Omental fat pad (tissue), 4 donors: ENCODE data around the gene RAPGEF5. TPM values are rescaled to one million over a fixed set of nuclear protein-coding genes. Genes with fewer than 3 reads are reported as not detected.

ENCODE experiments used
- ATAC-seq: fragments of 150-250 bp; one replicate; pipeline ENCODE4 v1.9.1; 2016; ENCODE audit warnings: mild to moderate bottlenecking, moderate library complexity; ENCODE audit not compliant: low FRiP score
- DNase-seq: peaks from one replicate; pipeline ENCODE4 v3.0.0-alpha.2; 2019; ENCODE audit warnings: low spot score
- total RNA-seq, 4 donors: library from RNA; depleted of rRNA; stranded (reverse); fragments of >200 nt; gene quantifications; one replicate each; pipeline ENCODE4 v1.1.0, GENCODE V29; 2016
- TF ChIP-seq, protein P1 (sequence below), 3 donors: fragments of 450-650 bp; IDR thresholded peaks; one replicate each; pipeline ENCODE4 v1.5.1; 2016 to 2017; ENCODE audit warnings: antibody characterized with exemption in 3 of 3, mild to moderate bottlenecking in 3 of 3, moderate library complexity in 2 of 3

Gene RAPGEF5
- total RNA-seq, 4 donors from 2014 or later, result 34.7 to 163 (median 73.0) TPM

DNA sequence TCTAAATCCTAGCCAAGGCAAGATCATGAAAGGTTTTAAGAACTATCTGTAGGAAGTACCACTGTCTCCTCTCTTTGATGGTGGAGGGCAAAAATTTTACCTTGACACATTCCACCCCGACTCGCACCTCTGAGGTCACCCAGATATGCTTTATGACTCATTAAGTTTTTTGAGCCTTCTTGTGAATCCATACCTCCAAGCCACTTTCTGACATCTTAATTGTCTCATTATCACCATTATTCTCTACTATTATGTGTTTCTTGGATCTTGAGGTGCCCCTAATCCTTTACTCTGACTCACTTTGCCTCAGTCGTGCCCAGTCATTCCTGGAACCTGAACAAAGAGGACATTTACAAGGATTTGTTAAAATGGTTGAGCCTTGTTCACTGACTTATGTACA is 146.6 kb downstream of the RAPGEF5 start:
- DNase-seq (no peak), ATAC-seq (no peak)
- TF ChIP-seq, protein P1, sequence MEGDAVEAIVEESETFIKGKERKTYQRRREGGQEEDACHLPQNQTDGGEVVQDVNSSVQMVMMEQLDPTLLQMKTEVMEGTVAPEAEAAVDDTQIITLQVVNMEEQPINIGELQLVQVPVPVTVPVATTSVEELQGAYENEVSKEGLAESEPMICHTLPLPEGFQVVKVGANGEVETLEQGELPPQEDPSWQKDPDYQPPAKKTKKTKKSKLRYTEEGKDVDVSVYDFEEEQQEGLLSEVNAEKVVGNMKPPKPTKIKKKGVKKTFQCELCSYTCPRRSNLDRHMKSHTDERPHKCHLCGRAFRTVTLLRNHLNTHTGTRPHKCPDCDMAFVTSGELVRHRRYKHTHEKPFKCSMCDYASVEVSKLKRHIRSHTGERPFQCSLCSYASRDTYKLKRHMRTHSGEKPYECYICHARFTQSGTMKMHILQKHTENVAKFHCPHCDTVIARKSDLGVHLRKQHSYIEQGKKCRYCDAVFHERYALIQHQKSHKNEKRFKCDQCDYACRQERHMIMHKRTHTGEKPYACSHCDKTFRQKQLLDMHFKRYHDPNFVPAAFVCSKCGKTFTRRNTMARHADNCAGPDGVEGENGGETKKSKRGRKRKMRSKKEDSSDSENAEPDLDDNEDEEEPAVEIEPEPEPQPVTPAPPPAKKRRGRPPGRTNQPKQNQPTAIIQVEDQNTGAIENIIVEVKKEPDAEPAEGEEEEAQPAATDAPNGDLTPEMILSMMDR (IDR thresholded peaks at IDR 0.05), result no peak

DNA sequence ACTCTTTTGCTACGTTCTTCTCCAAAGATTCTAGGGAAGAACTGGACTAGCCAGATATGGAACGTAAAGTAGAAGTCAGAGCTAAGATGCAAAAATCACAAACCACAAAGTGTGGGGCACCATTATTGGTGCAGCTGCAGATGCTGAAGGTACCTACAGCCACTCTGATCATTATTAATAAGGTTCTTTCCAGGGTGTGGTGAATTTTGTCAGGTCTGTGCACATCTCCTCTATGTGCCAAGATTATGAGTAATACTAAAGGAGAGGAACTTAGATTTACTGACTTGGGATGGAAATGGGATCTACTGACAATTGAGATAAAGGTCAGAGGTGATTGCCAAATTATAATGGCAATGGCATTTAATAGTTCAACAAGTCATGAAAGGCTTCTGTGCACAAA is 148.2 kb downstream of the RAPGEF5 start:
- peak; percentile 62 for ATAC-seq
- TF ChIP-seq, protein P1 (IDR thresholded peaks at IDR 0.05), result no peak
- no peak for DNase-seq

DNA sequence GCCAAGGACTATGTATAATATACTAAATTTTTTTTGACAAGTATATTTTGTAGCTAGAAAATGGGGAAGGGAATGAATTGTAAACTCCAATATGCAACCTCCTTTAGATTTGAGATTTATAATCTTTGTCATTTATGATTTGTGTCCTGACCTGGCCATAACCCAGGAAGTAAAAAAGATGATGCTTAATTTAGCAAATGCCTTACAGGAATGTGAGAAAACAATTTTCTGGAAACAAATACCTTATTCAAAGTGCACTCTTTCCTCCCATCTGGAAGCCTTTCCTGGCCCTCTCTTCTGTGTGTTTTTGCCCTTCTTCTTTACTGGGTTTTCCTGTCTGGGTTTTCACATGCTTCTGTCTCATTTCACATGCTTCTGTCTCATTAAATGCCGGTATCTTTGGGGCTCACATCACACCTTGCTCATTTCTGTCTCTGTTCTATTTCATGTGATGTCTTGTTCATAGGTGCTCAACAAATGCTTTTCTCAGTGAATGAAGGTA is 149.2 kb downstream of the RAPGEF5 start:
- ATAC-seq, result no peak
- DNase-seq, result no peak
- TF ChIP-seq, protein P1 (IDR thresholded peaks at IDR 0.05), result no peak

DNA sequence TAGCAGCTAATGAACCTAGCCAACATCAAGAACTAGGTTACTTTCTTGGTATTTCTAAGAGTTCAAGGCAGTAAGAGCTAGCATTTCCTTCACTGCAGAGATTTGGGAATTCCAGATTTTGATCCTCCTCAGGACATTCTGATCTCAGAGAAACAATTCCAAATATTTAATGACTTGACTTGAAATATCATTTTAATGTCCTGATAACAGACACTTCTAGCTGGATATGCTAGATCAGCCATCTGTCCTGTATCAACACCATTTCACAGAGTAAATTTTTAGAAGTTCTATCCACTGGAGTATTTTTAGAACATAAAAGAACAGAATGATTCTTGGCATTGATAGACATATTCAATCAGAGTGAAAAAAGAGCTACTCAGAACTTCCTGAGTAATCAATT is 151.3 kb downstream of the RAPGEF5 start:
- DNase-seq (no peak), ATAC-seq (no peak)
- TF ChIP-seq, protein P1 (IDR thresholded peaks at IDR 0.05), result no peak

DNA sequence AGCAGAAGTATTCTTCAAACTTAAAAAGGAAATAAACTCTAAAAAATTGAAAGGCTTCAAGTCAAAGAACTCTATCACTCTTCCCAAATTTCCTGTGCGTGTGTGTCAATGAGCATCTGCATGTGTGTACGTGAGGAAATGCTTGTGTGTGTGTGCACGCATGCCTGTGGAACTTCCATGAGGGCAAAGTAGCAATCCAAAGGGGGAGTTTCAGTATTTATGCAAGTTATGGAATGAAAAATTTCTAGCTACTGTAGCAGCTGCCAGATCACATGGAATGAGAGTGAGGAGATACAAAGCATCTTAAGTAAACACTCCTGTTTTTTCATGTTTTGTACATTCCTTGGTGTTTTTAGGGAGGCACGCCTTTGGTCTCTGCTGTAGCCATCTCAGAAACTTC is 152.6 kb downstream of the RAPGEF5 start:
- TF ChIP-seq, protein P1 (IDR thresholded peaks at IDR 0.05), result no peak
- no peak for ATAC-seq
- no peak for DNase-seq

DNA sequence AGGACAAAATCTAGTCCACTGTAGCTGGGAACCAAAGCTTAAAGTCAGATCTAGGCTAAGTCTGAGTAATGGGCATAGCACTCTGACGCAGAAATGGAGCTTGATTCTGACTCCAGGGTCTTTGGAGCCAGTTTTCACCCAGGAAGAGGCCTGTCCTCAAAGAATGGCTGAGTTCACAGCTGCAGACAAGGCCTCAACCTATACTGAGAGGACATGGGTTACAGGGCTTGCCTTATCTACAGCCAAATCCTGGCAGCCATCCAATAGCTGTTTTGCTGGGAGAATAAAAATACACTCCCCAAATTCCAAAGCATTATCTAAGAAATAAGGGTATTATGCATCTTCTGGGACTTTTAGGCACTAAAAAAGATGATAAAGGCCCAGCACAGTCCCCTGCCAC is 154.8 kb downstream of the RAPGEF5 start:
- TF ChIP-seq, protein P1 (IDR thresholded peaks at IDR 0.05), result no peak
- no peak for DNase-seq
- no peak for ATAC-seq

DNA sequence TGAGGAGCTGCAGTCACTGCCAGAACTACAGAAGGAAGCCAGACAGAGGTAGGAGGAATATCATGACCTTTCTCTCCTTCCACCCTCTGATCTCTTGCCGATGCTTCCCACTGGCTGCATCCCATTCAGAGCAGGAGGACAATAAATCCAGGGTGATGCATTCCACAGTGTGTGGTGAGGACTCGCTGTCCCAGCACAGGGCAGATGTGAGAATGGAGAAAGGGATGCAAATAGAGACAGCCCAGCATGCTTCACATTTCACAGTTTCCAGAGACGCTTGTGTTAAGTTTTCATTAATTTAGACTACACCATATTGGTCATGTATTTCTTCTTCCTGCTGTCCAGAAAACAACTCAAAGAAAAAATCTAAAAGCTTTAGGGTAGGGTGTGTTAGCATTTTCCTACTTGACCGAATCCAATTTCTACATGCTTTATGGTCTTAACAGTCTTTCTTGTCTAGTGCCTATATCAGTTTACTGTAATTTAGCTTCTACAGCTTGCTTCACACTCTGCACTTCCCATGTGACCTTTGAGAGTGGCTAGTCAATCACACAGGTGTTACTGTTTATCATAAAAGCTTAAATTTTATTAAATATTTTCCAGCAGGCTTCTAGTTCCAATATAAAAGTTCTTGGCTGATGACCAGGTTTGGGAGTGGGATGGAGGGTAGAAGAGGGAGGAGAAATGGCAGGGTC is 155.6 kb downstream of the RAPGEF5 start:
- ATAC-seq (no peak), DNase-seq (no peak)
- TF ChIP-seq, protein P1 (IDR thresholded peaks at IDR 0.05), result no peak
